HG02840 (cell line): ENCODE measurements around the gene WIPF2.

Source experiments
- ATAC-seq: cut with Tn5 transposase; IDR thresholded peaks from one replicate; pipeline ENCODE4 v1.9.1; 2021; ENCODE audit warnings: mild to moderate bottlenecking, moderate library complexity, moderate number of reproducible peaks; ENCODE audit not compliant: unreplicated experiment, low FRiP score

WIPF2 gene

GRCh38 chr17:40244255-40244654, 25.2 kb downstream of the WIPF2 start:
- ATAC-seq: no peak

- no peak for ATAC-seq
Observed at GRCh38 chr17:40247926-40248495, 28.9 kb downstream of the WIPF2 start.

GRCh38 chr17:40248507-40248906, 29.4 kb downstream of the WIPF2 start:
- ATAC-seq: no peak

- no peak for ATAC-seq
Observed at GRCh38 chr17:40251576-40251975, 32.5 kb downstream of the WIPF2 start.

GRCh38 chr17:40253565-40253964, 34.5 kb downstream of the WIPF2 start:
- no peak for ATAC-seq

- no peak for ATAC-seq
Observed at GRCh38 chr17:40259505-40259904, 40.4 kb downstream of the WIPF2 start.

- ATAC-seq: no peak
Observed at GRCh38 chr17:40260528-40260927, 41.4 kb downstream of the WIPF2 start.

GRCh38 chr17:40264458-40265185, 45.5 kb downstream of the WIPF2 start:
- ATAC-seq: no peak

GRCh38 chr17:40265337-40265736, 46.2 kb downstream of the WIPF2 start:
- no peak for ATAC-seq

GRCh38 chr17:40266882-40267281, 47.8 kb downstream of the WIPF2 start:
- ATAC-seq: no peak

- no peak for ATAC-seq
Observed at GRCh38 chr17:40268141-40268712, 49.1 kb downstream of the WIPF2 start.

GRCh38 chr17:40278414-40278813, 59.3 kb downstream of the WIPF2 start:
- no peak for ATAC-seq

GRCh38 chr17:40279402-40279801, 60.3 kb downstream of the WIPF2 start:
- ATAC-seq: no peak

GRCh38 chr17:40281663-40282062, 62.6 kb downstream of the WIPF2 start:
- ATAC-seq: no peak

GRCh38 chr17:40283662-40284061, 64.6 kb downstream of the WIPF2 start:
- ATAC-seq: no peak

- ATAC-seq: no peak
Observed at GRCh38 chr17:40284085-40284713, 65.1 kb downstream of the WIPF2 start.

- no peak for ATAC-seq
Observed at GRCh38 chr17:40286473-40286872, 67.4 kb downstream of the WIPF2 start.

- no peak for ATAC-seq
Observed at GRCh38 chr17:40287159-40287493, 68.0 kb downstream of the WIPF2 start.

GRCh38 chr17:40287494-40288369, 68.6 kb downstream of the WIPF2 start, which contains the start of gene CDC6:
Gene CDC6 (plus strand): TSS chr17:40287879. CDS start chr17:40289421, 1,542 bp downstream.
- ATAC-seq: peak; percentile 94

GRCh38 chr17:40290629-40291280, 71.7 kb downstream of the WIPF2 start:
- ATAC-seq: no peak
